GM18511 (cell line): ENCODE measurements around the gene AHCY.

Source experiments
- ATAC-seq: cut with Tn5 transposase; IDR thresholded peaks from one replicate; pipeline ENCODE4 v1.9.1; 2021; ENCODE audit warnings: mild to moderate bottlenecking, moderate library complexity; ENCODE audit not compliant: unreplicated experiment

Gene AHCY

DNA sequence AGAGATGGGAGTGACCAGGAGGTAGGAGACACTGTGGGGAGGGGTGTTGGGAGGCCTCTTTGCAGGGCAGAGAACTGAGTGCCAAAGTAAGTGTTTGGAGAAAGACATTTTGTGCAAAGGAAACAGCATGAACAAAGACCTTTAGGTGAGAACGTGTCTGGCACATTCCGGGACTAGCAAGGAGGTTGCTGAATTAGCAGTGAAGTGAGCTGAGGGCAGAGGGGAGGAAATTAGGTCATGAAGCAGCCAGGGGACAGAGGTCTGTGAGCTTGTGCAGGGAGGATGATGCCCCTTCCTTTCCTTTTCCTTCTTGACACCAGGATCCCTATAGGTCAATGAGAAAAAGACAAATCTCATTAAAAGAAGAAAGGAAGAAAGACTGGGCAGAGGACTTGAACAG is 21.4 kb upstream of the AHCY start:
- ATAC-seq = no peak

DNA sequence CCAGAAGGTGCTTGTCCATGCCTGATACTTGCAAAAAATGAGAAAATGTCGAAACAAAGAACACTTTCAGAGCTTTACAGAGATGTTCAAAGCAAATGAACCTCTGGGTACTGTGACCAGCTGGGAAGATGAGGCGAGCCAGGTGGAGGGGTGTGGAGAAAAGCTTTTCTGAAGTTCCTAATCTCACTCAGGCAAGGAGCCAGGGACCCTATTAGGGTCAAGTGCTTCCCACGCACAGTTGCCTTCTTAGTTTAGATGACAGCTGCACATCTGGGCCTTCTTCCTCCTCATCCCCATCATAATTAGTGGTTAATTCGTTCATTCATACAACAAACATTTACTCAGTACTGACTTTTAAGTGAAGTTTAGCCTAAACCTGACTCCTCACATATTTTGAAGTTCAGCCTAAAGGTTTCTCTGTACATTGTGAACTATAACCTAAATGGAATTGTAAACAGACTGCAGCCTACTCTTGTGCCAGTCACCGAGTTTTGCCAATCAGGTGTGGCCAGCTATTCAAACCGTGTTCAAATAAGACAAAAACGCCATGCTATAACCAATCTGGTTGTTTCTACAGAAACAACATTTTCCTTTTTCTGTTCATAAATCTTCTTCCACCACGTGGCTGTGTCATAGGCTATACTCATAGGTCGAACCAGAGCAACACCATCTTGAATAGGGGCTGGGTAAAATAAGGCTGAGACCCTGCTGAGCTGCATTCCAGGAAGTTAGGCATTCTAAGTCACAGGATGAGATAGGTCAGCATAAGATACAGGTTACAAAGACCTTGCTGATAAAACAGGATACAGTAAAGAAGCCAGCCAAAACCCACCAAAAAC is 19.3 kb upstream of the AHCY start:
- no peak for ATAC-seq

DNA sequence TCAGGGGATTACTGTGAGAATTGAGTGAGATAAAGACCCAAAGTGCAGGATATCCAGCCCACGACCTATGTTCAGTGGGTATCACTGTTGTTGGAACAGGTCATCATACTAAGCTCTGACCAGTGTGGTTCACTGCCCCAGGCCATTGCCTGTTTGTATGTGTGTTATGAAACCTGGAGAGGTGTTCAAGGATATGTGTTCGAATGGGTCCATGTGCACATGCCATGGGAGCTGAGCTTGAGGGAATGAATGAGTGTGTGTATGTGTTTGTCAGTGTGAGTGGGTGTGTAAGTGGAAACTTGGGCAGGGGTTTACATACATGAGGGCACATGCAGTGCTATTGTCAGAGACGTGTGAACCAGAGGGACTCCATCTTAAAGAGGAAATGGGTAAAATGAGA is 17.7 kb upstream of the AHCY start:
- no peak for ATAC-seq

DNA sequence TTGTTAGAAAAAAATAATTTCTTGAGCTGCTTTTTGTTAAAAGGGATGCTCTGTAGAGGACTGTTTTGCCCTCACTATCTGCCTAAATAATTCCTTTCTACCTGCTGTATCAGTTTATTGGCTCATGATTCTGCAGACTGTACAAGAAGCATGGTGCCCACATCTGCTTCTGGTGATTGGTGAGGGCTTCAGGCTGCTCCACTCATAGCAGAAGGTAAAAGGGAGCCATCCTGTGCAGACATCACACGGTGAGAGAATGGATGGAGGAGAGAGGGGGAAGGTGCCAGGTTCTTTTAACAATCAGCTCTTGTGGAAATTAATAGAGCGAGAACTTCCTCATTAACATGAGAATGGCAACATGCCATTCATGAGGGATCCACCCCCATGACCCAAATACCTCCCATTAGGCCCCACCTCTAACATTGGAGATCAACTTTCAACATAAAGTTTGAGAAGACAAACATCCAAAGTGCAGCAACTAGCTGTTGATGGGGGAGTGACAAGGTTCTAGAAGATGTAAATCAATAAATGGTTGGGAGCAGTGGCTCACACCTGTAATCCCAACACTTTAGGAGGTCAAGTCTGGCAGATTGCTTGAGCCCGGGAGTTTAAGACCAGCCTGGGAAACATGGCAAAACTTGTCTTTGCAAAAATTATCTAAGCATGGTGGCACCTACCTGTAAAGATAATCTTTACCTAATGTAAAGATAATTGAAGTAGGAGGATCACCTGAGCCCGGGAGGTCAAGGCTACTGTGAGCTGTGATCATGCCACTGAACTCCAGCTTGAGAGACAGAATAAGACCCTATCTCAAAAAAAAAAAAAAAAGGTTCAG is 15.7 kb upstream of the AHCY start:
- ATAC-seq = no peak

DNA sequence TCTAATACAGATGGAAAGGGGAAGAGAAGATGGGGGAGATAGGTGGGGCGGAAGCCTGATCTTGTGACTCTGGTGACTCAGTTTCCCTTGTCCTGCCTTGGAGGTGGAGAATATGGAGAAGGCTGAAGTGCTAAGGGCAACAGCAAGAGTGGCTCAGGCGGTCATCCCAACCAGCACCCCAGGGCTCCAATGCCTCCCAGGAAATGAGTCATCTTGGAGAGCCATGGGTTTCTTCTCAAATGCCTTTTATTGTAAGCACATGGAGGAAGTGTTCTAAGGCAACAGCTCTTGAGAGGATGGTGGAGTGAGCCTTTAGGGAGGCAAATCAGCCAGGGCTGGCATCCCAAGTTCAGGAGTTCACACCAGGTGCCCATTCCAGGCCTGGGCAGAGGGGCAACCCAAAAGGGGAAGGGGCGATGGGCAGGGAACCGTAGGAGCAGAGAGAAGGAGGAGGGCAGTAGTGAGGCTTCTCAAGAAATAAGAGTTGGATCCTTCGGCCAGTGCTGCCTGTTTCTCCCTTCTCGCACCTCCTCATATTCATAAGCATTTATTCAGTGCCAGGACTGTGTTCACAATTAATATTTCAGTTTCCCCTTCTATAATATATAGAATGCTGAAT is 13.2 kb upstream of the AHCY start:
- no peak for ATAC-seq

DNA sequence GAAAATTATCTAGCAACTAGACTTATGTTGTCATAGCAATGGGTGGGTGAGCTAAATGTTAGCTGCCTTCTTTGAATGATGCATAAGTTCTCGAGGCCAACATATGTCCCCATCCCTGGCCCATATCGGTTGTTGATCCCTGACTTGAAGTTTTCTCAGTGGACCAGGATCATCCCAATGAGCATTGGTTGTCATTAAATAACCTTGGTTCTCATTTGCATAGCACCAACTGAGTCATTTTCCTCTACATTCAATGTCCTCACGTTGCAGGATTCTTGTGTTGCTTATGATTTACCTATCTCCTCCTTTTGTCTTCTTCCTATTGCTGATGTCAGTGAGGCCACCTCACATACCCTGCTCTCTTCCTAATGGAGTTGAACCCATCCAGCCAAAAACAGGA is 12.1 kb upstream of the AHCY start:
- no peak for ATAC-seq

DNA sequence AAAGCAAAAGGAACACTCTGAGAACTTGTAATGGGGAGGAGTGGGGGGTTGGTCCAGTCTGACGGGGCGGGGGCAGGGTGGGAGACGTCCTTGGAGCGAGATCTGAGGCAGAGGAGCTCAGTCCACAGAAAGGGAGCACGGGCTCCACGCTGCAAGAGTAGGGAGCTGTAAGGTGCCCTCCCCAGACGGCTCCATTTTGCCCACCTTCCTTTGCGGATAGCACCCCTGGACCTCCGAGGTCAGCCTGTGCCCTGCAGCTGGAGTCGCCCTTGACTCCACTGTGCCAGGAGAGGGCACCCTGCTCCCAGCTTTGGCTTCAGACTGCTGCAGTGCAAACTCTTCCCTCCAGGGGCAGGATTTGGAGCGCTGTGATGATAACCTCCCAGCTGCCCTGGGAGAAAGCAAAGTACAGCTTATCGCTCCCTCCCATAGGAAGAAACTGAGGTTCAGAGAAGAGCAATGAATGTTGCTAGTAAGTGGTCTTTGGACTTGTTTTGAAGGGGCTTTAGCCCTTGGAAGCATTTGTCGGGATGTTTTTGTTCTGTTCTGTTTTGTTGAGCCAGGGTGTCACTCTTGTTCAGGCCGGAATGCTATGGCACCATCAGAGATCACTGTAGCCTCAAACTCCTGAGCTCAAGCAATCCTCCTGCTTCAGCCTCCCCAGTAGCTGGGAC is 9.5 kb upstream of the AHCY start:
- peak; percentile 80 for ATAC-seq

DNA sequence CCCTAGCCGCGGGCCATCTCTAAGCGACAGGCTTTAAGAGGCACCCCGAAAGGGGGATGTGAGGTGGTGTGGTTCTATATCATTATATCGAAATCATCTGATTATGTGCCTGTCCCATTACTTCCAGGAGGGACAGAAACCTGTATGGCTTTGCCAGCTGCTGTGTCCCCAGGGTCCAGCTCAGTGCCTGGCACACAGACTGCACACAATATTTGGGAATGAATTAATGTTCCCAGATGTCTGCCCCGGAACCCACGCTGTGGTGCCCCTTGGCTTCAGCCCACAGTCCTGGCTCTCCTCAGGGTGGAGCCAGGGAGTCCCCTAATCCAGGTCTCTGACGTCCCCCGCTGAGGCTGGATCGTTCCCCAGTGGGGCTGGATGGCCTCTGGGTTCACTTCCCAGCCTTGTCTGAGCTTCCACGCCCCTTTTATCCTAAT is 8.9 kb upstream of the AHCY start:
- ATAC-seq = no peak

DNA sequence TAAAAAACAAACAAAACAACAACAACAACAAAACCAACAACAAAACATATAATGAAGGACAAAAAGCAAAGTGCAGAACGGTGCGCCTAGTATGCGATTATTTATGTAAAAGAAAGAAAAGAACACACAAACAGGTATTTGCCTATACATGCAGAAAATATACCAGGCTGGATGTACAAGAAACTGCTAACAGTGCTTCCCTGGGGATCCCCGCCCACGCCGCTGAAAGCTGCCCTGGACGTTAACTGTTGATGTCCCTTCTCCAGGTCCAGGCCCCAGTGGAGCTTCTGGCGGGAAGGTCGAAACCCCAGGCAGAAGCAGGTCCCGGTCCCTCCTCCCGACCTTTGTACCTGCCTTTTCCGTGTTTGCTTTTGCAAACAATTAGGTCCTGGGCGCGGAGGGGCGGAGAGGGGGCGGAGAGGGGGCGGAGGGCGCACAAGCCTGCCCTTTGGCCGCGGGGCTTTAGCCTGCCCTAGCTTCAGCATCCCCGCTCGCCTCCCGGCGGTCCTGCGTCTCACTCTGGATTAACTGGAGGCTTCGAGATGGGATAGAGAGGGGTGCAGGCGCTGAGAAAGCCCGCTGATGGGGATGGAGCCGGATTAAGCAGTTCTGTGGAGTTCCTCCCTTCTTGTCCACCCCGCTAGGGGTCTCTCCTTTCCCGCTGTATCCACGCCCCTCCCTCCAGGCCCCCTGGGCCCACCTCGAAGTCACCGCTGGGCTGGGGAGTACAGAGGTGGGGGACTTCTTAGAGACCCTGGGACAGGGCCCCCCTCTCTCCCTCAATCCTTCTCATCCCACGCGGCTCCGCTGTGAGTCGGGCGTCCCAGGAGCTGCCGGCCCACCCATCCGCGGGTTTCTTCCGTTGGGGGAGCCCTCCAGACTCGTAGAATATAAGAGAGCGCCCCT is 8.2 kb upstream of the AHCY start:
- no peak for ATAC-seq

DNA sequence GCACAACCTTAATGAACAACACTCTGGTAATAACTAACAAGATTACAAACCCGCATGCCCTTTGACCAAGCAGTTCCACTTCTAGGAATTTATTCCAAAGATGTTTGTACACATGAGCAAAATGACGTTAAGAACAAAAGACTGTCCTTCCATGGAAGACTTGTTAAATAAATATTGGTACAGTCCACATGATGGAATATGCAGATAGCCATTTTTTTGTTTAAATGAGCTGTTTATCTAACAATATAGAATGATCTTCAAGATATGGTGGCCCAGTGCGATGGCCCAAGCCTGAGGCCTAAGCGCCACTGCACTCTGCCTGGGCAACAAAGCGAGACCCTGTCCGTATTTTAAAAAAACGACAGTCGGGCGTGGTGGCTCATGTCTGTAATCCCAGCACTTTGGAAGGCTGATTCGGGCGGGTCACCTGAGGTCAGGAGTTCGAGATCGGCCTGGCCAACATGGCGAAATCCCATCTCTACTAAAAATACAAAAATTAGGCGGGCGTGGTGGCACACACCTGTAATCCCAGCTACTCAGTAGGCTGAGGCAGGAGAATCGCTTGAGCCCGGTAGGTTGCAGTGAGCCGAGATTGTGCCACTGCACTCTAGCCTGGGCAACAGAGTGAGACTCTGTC is 7.4 kb upstream of the AHCY start:
- no peak for ATAC-seq

DNA sequence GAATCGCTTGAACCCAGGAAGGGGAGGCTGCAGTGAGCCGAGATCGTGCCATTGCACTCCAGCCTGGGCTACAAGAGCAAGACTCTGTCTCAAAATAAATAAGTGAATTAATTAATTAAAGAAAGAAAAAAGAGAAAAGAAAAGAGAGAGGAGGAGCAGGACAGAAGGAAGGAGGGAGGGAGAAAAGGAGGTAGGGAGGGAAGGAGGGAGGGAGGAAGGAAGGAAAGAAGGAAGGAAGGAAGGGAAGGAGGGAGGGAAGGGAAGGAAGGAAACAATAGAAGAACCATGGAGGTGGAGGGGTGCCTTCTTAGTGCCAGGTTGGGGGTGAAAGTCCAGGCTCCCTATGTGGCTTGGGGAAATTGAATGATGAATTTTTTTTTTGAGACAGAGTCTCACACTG is 6.5 kb upstream of the AHCY start:
- ATAC-seq = no peak

DNA sequence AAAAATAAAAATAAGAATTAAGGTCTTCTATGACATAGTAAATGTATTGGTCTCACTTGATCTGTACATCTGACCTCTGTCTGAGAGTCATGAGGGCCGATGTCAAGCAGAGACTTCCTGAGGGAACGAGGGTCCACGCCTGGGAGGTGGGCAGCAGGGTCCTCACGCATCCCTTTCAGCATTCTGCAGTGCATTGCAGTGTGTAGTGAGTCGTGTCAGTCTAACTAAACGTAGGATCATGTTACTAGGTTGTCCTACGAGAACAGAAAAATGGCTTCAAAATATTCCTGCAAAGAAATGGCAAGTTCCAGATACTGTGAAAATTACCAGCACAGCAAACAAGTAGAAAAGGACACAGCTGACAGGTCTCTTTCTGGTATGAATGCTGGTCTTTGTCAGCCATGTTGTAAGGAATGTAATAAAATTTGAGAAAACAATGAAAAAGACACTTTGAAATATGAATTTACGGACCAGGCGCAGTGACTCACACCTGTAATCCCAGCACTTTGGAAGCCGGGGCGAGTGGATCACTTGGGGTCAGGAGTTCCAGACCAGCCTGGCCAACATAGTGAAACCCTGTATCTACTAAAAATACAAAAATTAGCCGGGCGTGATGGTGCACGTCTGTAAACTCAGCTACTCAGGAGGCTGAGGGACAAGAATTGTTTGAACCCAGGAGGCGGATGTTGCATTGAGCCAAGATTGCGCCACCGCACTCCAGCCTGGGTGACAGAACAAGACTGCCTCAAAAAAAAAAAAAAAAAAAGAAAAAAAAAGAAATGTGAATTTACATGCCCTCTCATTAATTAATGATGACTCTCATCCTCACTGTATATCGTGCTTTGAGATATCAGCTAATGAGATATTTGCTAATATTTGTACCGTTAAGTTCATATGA is 2.4 kb upstream of the AHCY start:
- no peak for ATAC-seq

DNA sequence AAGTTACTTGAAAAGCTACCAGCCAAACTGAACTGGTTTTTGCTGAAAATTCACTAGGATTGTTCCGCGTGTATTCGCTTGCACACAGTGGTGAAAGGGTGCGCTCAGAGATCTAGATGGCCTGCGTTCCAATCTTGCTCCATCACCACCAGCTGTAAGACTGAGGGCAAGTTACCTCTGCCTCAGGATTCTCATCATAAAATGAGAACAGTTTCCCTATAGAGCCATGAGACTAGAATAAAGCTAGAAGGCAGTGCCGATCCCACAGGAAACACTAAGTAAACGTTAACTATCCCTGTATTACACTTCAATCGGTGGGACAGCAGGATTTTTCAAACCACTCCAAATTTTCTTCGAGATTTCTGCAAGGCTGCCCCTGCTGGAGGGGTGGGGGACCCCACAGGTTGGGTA is 838 bp downstream of the AHCY start:
- ATAC-seq = no peak

DNA sequence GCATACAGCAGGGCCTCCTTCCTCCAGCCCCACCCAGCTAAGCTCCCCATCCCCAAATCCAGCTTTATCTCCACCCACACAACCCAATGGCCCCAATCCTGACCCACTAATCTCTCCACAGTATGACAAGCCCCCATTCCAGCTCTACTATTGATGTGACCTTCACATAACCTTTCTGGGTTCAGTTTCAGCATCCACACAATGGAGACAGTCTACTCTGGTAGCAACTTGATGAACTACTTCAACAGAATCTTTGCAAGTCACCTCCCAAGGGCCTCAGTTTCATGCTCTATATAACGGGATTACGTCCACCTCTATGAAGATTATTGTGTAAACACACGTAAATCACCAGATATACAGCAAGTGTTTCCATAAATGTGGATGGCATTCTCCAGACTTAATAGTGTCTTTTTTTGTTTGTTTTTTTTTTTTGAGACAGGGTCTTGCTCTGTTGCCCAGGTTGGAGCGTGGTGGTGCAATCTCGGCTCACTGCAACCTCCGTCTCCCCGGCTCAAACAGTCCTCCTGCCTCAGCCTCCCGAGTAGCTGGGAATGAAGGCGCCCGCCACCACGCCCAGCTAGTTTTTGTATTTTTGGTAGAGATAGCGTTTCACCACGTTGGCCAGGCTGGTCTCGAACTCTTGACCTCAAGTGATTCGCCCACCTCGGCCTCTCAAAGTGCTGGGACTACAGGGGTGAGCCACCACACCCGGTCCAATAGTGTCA is 1.4 kb downstream of the AHCY start:
- ATAC-seq = no peak

DNA sequence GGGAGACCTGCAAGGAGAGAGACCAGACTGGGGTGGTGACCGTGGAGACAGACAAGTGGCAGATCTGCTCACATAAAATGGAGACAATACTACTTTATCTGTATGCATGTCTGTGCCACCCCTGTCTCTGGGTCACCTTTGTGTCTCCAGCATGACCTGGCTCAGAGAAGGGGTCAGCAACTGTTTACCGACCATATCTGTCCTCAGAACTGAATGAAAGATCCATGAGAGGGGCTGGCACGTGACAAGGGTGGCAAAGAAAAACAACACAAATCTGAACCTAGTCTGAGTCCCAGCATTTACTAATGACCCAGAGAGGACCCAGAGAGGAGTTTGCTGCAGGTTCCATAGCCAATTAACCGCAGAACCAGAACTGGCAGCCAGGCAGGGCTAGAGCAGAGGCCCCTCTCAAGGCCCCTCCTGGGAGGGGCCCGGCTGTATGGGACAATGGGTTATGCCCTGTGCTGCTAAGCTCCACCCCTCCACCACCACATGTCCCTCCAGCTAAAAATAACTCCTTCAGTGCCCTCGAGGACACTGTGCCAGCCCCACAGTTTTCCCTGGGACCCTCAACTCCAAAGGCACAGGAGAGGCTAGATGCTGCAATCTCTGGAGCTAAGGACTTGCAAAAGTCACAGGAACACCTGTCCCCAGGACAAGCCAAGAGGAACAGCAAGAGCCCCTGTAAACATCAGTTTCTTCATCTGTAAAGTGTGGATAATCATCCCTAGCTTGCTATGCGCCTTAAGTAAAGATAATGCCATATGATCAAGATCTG is 2.2 kb downstream of the AHCY start:
- ATAC-seq = no peak

DNA sequence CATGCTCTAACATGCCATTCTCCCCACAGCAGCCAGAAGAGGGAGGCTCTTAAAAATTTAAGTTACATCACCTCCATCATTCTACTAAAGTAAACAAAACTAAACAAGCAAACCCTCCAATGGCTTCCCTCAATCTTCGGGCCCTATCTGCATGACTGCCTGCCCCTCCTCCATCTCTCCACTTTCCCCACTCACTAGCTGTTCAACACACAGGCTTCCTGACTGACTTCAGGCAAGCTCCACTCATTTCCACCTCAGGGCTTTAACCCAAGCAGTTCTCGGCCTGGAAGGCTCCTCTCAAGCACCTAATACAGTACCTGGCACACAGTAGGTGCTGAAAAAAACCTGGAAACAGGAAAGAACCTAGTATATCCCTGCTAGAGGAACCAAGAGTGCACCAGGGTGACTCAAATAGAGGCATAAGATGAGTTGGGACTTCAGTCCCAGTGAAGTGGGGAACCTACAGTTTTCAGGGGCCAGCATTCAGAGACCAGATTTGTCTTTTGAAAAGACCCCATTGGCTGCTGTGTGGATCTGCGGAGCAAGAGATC is 2.8 kb downstream of the AHCY start:
- no peak for ATAC-seq
